Placental pericyte (primary cell): Measurements from ENCODE around the gene CATSPERZ. TPM values are rescaled to one million over a fixed set of nuclear protein-coding genes. Genes with fewer than 3 reads are reported as not detected.

Experiments used
- small RNA-seq: library from RNA; depleted of rRNA; stranded (forward); fragments of <200 nt; gene quantifications from one replicate; pipeline ENCODE3, GENCODE V24; 2012; ENCODE audit warnings: low replicate concordance
- total RNA-seq: library from RNA; depleted of rRNA; stranded (reverse); fragments of >200 nt; gene quantifications from 2 replicates; pipeline ENCODE4 v1.2.3, GENCODE V29; 2012

The CATSPERZ gene
- total RNA-seq, result 0.44 TPM in 1 of 2 replicates, not detected in the other

GRCh38 chr11:64299847-64300648, at the start of gene CATSPERZ:
Gene CATSPERZ (plus strand): TSS chr11:64300358. CDS start chr11:64300411, 53 bp downstream.

GRCh38 chr11:64251016-64251752, 49.0 kb upstream of the CATSPERZ start, which contains the start of gene PLCB3:
Gene PLCB3 (plus strand): TSS chr11:64251530. CDS start chr11:64251650, 120 bp downstream.

DNA sequence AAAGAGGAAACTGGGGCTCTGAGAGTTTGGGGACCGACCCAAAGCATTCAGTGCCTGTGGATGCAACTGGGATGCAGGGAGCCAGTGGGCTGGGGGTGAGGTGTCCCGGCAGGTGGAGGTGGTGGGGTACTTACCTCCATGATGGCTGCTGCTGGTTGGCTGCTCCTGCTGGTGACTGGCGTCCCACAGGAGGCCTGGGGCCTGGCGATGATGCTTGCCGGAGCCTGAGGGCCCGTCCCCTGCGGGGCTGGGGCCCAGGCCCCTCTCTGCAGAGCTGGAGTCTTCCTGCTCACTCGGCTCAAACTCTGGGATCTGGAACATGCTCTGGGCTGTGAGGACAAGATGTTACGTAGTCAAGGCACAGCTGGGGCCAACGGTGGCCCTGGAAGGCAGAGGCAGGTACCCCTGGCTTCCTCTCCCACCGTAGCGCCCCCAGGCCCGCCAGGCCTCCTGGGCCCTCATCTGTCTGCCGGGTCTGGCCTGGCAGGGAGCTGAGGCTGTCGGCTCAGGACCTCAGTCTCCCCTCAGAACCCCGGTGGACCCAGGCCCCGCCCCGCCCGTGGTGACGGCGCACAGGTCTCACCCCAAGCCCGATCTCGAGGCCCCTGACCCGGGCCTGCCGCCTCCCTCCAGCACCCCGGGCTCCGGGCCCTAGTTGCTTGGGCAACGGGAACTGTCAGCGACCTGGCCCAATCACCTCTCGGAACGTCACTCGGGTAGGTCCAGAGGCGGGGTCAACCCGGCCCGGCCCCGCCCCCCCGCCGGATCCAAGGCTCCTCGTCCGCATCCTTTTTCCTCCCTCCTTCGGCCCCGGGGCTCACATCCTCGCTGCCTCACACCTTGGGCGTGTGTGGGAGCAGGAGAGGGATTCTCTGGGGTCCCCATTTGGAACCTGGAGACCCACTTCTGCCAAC, 15.9 kb upstream of the CATSPERZ start, which contains the start of gene BAD:
TSS of gene BAD (minus strand) at position 618 of the 914 bp plus-strand sequence. CDS start at position 321, 297 bp downstream.

GRCh38 chr11:64284962-64285884, 14.9 kb upstream of the CATSPERZ start, which contains the start of gene GPR137:
Gene GPR137 (plus strand): TSS chr11:64285848. CDS start chr11:64286525, 677 bp downstream.

GRCh38 chr11:64291262-64291751, 8.9 kb upstream of the CATSPERZ start, which contains the start of gene KCNK4:
Gene KCNK4 (plus strand): TSS chr11:64291302. CDS start chr11:64293019, 1,717 bp downstream.

DNA sequence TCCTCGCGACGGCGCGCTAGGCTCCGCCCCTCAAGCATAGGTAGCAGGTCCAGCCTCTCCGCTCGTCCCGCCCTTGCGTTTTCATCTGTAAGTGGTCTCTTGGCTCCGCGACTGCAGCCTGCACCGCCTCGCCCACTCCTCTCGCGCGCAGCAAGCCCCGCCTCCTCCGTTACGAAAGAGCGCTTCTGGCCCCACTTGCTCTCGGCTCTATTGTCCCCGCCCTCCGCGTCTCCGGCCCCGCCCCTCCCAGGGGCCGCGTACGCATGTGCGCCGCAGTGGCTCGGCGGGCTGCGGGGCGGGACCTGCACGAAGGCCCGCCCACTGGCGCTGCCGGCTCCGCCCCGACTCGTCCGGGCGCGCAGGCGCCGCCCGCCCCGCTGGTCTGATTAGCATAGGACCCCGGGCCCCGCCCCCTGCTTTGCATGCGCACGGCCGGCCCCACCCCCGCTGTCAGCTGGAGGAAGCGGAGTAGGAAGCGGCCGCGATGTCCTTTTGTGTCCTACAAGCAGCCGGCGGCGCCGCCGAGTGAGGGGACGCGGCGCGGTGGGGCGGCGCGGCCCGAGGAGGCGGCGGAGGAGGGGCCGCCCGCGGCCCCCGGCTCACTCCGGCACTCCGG, 5.0 kb downstream of the CATSPERZ start, which contains the start of gene ESRRA:
TSS of gene ESRRA (plus strand) at position 450 of the 616 bp plus-strand sequence. CDS start 1,656 bp downstream, outside the sequence.

DNA sequence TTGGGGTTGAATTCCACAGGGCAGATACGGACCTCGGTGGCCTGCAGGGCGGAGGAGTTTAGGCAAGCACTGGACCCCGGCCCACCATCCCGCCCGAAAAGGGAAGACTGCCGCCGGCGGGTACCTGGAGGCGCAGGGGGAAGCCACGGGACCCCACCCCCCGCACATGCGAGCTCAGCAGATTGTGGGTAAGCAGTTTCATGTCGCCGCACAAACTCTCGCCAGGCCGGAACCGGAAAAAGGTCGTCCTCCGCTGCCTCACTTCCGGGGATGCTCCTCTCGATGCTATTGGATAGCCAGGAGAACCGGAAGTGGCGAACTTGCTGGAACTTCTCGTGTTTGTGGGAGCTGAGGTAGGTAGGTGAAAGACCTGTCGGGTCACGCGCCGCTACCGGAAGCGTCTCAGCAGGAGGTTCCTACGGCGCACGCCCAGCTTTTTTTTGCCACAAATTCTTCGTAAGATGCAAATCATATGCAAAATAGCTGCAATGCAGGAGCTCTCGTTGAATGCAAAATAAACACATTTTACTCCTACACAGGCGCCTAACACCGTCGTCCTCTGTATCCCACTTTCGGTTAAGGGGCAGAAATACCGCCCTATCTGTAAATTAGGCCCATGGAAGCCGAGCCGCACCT, 17.3 kb downstream of the CATSPERZ start, which contains the start of gene TRMT112:
TSS of gene TRMT112 (minus strand) at position 235 of the 636 bp plus-strand sequence. CDS start at position 202, 33 bp downstream.

GRCh38 chr11:64317961-64318765, 18.0 kb downstream of the CATSPERZ start, which contains the start of gene PRDX5:
Gene PRDX5 (plus strand): TSS chr11:64318121. CDS start chr11:64318216, 95 bp downstream.

GRCh38 chr11:64339754-64340408, 39.7 kb downstream of the CATSPERZ start, which contains the start of gene CCDC88B:
Gene CCDC88B (plus strand): TSS chr11:64340204. CDS start chr11:64340267, 63 bp downstream.

Small RNA genes lying within 50 kb of the gene (small RNA-seq; reads per million reads assigned to genes)
- gene MIR7155 (0.10 reads per million), gene RF00019 (not detected)

Other genes starting within 250 kb of the CATSPERZ start
- gene MACROD1, start 134.2 kb upstream of the CATSPERZ start, total RNA-seq, result 4.3 and 15.8 TPM in 2 replicates
- gene STIP1, start 114.2 kb upstream of the CATSPERZ start, total RNA-seq, result 244 and 265 TPM in 2 replicates
- 3.9 and 10.2 TPM in 2 replicates for gene FERMT3, start 93.6 kb upstream of the CATSPERZ start, total RNA-seq
- 47.5 and 50.7 TPM in 2 replicates for gene TRPT1, start 74.2 kb upstream of the CATSPERZ start, total RNA-seq
- gene NUDT22, start 74.1 kb upstream of the CATSPERZ start, total RNA-seq, result 71.6 and 79.7 TPM in 2 replicates
- gene DNAJC4, start 69.8 kb upstream of the CATSPERZ start, total RNA-seq, result 7.6 and 7.7 TPM in 2 replicates
- gene VEGFB, start 65.8 kb upstream of the CATSPERZ start, total RNA-seq, result 29.3 and 57.1 TPM in 2 replicates
- gene FKBP2, start 59.3 kb upstream of the CATSPERZ start, total RNA-seq, result 35.2 and 94.5 TPM in 2 replicates
- gene PPP1R14B, start 53.4 kb upstream of the CATSPERZ start, total RNA-seq, result 141 and 291 TPM in 2 replicates
- 27.6 and 105 TPM in 2 replicates for gene PLCB3, start 48.8 kb upstream of the CATSPERZ start, total RNA-seq
- 63.9 and 69.3 TPM in 2 replicates for gene BAD, start 15.7 kb upstream of the CATSPERZ start, total RNA-seq
- gene GPR137, start 14.5 kb upstream of the CATSPERZ start, total RNA-seq, result 14.7 and 18.0 TPM in 2 replicates
- under 0.01 TPM in 1 of 2 replicates, not detected in the other for gene KCNK4, start 9.1 kb upstream of the CATSPERZ start, total RNA-seq
- gene ESRRA, start 5.2 kb downstream of the CATSPERZ start, total RNA-seq, result 23.2 and 36.2 TPM in 2 replicates
- gene TRMT112, start 17.2 kb downstream of the CATSPERZ start, total RNA-seq, result 167 and 197 TPM in 2 replicates
- gene PRDX5, start 17.8 kb downstream of the CATSPERZ start, total RNA-seq, result 124 and 331 TPM in 2 replicates
- gene CCDC88B, start 39.8 kb downstream of the CATSPERZ start, total RNA-seq, result 0.66 and 1.4 TPM in 2 replicates
- gene RPS6KA4, start 58.8 kb downstream of the CATSPERZ start, total RNA-seq, result 38.3 and 101 TPM in 2 replicates